NB4 (cell line): Measurements from ENCODE around the gene CLPTM1L.

Experiments used
- POLR2A ChIP-seq: IDR thresholded peaks from 2 replicates; pipeline ENCODE4 v1.6.1; 2011; ENCODE audit warnings: mild to moderate bottlenecking; ENCODE audit not compliant: insufficient read length; ENCODE audit errors: extremely low read depth
- TF ChIP-seq, protein P1 (sequence below): IDR thresholded peaks from one replicate; pipeline ENCODE4 v1.5.1; 2012; ENCODE audit warnings: low read depth, low read length

DNA sequence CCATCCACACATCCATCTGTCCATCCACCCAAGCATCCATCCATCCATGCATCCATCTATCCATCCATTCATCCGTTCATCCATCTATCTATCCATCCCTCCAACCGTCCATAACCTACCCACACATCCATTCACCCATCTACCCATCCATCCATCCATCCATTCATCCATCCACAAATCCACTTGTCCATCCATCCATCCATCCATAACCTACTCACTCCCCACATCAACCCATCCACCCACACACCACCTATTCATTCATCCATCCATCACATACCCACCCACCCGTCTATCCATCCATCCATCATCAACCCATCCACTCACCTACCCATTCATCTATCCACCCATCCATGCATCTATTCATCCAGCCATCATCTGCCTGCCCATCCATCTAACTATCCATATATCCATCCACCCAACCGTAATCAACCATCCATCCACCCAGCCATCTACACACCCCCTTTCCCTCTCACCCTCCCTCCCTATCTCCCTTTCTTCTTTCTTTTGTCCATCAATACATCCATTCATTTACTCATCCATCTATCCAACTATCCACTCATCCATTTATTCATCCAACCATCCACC, 43.6 kb upstream of the CLPTM1L start:
- no peak for TF ChIP-seq POLR2A
- TF ChIP-seq, protein P1, sequence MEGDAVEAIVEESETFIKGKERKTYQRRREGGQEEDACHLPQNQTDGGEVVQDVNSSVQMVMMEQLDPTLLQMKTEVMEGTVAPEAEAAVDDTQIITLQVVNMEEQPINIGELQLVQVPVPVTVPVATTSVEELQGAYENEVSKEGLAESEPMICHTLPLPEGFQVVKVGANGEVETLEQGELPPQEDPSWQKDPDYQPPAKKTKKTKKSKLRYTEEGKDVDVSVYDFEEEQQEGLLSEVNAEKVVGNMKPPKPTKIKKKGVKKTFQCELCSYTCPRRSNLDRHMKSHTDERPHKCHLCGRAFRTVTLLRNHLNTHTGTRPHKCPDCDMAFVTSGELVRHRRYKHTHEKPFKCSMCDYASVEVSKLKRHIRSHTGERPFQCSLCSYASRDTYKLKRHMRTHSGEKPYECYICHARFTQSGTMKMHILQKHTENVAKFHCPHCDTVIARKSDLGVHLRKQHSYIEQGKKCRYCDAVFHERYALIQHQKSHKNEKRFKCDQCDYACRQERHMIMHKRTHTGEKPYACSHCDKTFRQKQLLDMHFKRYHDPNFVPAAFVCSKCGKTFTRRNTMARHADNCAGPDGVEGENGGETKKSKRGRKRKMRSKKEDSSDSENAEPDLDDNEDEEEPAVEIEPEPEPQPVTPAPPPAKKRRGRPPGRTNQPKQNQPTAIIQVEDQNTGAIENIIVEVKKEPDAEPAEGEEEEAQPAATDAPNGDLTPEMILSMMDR: no peak
